DOHH2 (cell line): ENCODE measurements around the gene PARP8.

ENCODE experiments used
- CTCF ChIP-seq: fragments of 200-600 bp; sonication (generic); IDR thresholded peaks from one replicate; pipeline ENCODE4 v1.5.1; 2014; ENCODE audit warnings: antibody characterized with exemption, mild to moderate bottlenecking, low read depth, low read length; ENCODE audit not compliant: poor library complexity, severe bottlenecking
- EZH2phosphoT487 ChIP-seq: fragments of 200-600 bp; sonication (generic); IDR thresholded peaks from 2 replicates; pipeline ENCODE4 v1.6.1; 2017; ENCODE audit warnings: borderline replicate concordance, mild to moderate bottlenecking, antibody characterized with exemption, low read length, moderate library complexity, mixed read lengths

- no peak for TF ChIP-seq CTCF
- TF ChIP-seq EZH2phosphoT487 = no peak
Observed at GRCh38 chr5:50763351-50763750, 96.9 kb downstream of the PARP8 start.
